Transverse colon (tissue), 4 donors: Measurements from ENCODE around the gene CSNK2A1.

Source experiments
- CTCF ChIP-seq, 5 experiments: fragments of 200-600 bp in 3 of 5; fragments of 450-650 bp in 2 of 5; sonication (generic) in 3 of 5; IDR thresholded peaks; 1 replicate in 2 of 5; 2 replicates in 3 of 5; pipeline ENCODE4 v1.5.1; 2016 to 2017; ENCODE audit warnings: antibody characterized with exemption in 5 of 5, inconsistent platforms in 3 of 5, mild to moderate bottlenecking in 2 of 5, moderate library complexity in 1 of 5
- EP300 ChIP-seq: sonication (generic); formaldehyde crosslinking; IDR thresholded peaks from one replicate; pipeline ENCODE4 v1.6.1; 2017; ENCODE audit warnings: antibody characterized with exemption, low read depth
- POLR2A ChIP-seq: fragments of 450-650 bp; IDR thresholded peaks from one replicate; pipeline ENCODE4 v1.6.1; 2016; ENCODE audit warnings: antibody characterized with exemption, mild to moderate bottlenecking, moderate library complexity
- POLR2AphosphoS5 ChIP-seq, 3 donors: sonication (generic); formaldehyde crosslinking; IDR thresholded peaks; one replicate each; pipeline ENCODE4 v1.6.1; 2016; ENCODE audit warnings: antibody characterized with exemption in 3 of 3

- TF ChIP-seq CTCF (IDR thresholded peaks at IDR 0.05) (no peak), POLR2A (no peak), EP300 (no peak), POLR2AphosphoS5 (IDR thresholded peaks at IDR 0.05) (no peak)
Observed at GRCh38 chr20:504632-505075, 38.9 kb downstream of the CSNK2A1 start.
